ENCODE measurements around the gene E2F4. TPM values are rescaled to one million over a fixed set of nuclear protein-coding genes. Genes with fewer than 3 reads are reported as not detected.

The E2F4 gene
- polyA plus RNA-seq, 2 of the 4 experiments (the other 2 are of a cell fraction) = 65.1 to 66.6 TPM

- H3K27ac ChIP-seq = no peak overlapping the region
- H3K4me1 ChIP-seq = peaks cover 21% of the 10 kb centered on the region
- WGBS (ENCODE audit: missing lambda C conversion rate) = 83% methylated on average over 7 of the region's 7 CpGs
- H3K4me2 ChIP-seq = no peak overlapping the region
- DNase-seq (ENCODE audit: low read depth in 1 of 2, low spot score in 1 of 2) (no peak), ATAC-seq (no peak), FAIRE-seq (no peak)
- no peak overlapping the region for H3K4me3 ChIP-seq
- no peaks in the 10 kb centered on the region for H3K9me3 ChIP-seq
- TF ChIP-seq, protein P1, sequence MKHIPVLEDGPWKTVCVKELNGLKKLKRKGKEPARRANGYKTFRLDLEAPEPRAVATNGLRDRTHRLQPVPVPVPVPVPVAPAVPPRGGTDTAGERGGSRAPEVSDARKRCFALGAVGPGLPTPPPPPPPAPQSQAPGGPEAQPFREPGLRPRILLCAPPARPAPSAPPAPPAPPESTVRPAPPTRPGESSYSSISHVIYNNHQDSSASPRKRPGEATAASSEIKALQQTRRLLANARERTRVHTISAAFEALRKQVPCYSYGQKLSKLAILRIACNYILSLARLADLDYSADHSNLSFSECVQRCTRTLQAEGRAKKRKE (CRISPR knock-in tag; IDR thresholded peaks at IDR 0.05; ENCODE audit: low read depth) = no peak
- no peak for TF ChIP-seq POLR2A (IDR thresholded peaks at IDR 0.05; ENCODE audit: low read length)
- TF ChIP-seq HEYL (CRISPR knock-in tag; IDR thresholded peaks at IDR 0.05) = no peak
- no peak for TF ChIP-seq KDM5A (IDR thresholded peaks at IDR 0.05)
- no peak for TF ChIP-seq EP300 (IDR thresholded peaks at IDR 0.05)
- no peak for TF ChIP-seq JUN (IDR thresholded peaks at IDR 0.05)
- ChIA-PET POLR2A (interaction anchor here (1.0 kb wide), 1 partner anchor 13 kb away, joined by 5 read pairs; the partner anchor contains the start of gene NOL3), CTCF (interaction anchor here (0.8 to 16.0 kb wide), 15 partner anchors 11 to 289 kb away, joined by 3 to 314 read pairs (median 6); partner anchors contain the start of genes CES3, FBXL8, HSF4 and NOL3)
Observed at GRCh38 chr16:67157106-67157748, 34.7 kb upstream of the E2F4 start.

- no peak for DNase-seq (ENCODE audit: low read depth in 1 of 2, low spot score in 1 of 2)
- no peak for ATAC-seq
- Histone ChIP-seq H3K9me3 (no peaks in the 10 kb centered on the region), H3K27ac (no peak overlapping the region), H3K4me2 (peak overlapping the region; percentile 88; the same call in 2 of the 3 replicates), H3K4me1 (peaks cover 21% of the 10 kb centered on the region), H3K4me3 (no peak overlapping the region)
- 95% methylated on average over 7 of the region's 7 CpGs for WGBS (ENCODE audit: missing lambda C conversion rate)
- no peak for FAIRE-seq
- ChIA-PET POLR2A (interaction anchor here (0.5 to 1.0 kb wide), 3 partner anchors 12 to 201 kb away, joined by 4 to 6 read pairs (median 5); partner anchors contain the start of gene NOL3), CTCF (interaction anchor here (0.8 to 20.5 kb wide), 15 partner anchors 2 to 290 kb away, joined by 3 to 314 read pairs (median 10); partner anchors contain the start of genes B3GNT9, FBXL8, HSF4 and NOL3)
- TF ChIP-seq HES2 (IDR thresholded peaks at IDR 0.05) (no peak), EP300 (IDR thresholded peaks at IDR 0.05) (no peak)
- TF ChIP-seq, protein P2, sequence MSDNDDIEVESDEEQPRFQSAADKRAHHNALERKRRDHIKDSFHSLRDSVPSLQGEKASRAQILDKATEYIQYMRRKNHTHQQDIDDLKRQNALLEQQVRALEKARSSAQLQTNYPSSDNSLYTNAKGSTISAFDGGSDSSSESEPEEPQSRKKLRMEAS (IDR thresholded peaks at IDR 0.05) = no peak
Observed at GRCh38 chr16:67157892-67158635, 33.9 kb upstream of the E2F4 start.

GRCh38 chr16:67158637-67159600, 33.0 kb upstream of the E2F4 start:
- WGBS (ENCODE audit: missing lambda C conversion rate) = 17% methylated on average over 20 of the region's 34 CpGs
- Histone ChIP-seq H3K4me3 (peak overlapping the region; percentile 94), H3K9me3 (no peaks in the 10 kb centered on the region), H3K27ac (peak overlapping the region; percentile 86 to 90), H3K4me2 (peak overlapping the region; percentile 88), H3K4me1 (peaks cover 21% of the 10 kb centered on the region)
- peak; percentile 52 to 59 for DNase-seq (ENCODE audit: low read depth in 1 of 2, low spot score in 1 of 2)
- no peak for TF ChIP-seq HOXA7 (CRISPR knock-in tag; IDR thresholded peaks at IDR 0.05)
- no peak for TF ChIP-seq CBX2 (IDR thresholded peaks at IDR 0.05; ENCODE audit: borderline replicate concordance, low read depth)
- TF ChIP-seq NPAS2 (CRISPR knock-in tag; IDR thresholded peaks at IDR 0.05; ENCODE audit: borderline replicate concordance) = no peak
- no peak for TF ChIP-seq TFCP2L1 (CRISPR knock-in tag; IDR thresholded peaks at IDR 0.05)
- ChIA-PET POLR2A (interaction anchor here (0.6 to 3.0 kb wide), 3 partner anchors 11 to 563 kb away, joined by 5 to 46 read pairs (median 6); partner anchors contain the start of gene NOL3), CTCF (interaction anchor here (0.6 to 20.5 kb wide), 17 partner anchors 3 to 211 kb away, joined by 3 to 314 read pairs (median 4); partner anchors contain the start of genes B3GNT9, FBXL8, HSF4 and NOL3)
- no peak for FAIRE-seq
- peak in 1 of 2 experiments; percentile 51; a peak in 3 of 6 replicates for ATAC-seq

GRCh38 chr16:67161595-67162058, 30.3 kb upstream of the E2F4 start:
- H3K4me2 ChIP-seq = peak overlapping the region; percentile 88
- ATAC-seq (no peak), DNase-seq (ENCODE audit: low read depth in 1 of 2, low spot score in 1 of 2) (no peak), FAIRE-seq (no peak)
- 85% methylated on average over 25 of the region's 25 CpGs for WGBS (ENCODE audit: missing lambda C conversion rate)
- no peak overlapping the region for H3K27ac ChIP-seq
- H3K4me1 ChIP-seq = peaks cover 10% of the 10 kb centered on the region; the same call in 2 of the 3 replicates
- H3K9me3 ChIP-seq = no peaks in the 10 kb centered on the region
- TF ChIP-seq USF2 (IDR thresholded peaks at IDR 0.05) = no peak
- no peak for TF ChIP-seq ESRRA (IDR thresholded peaks at IDR 0.05; ENCODE audit: borderline replicate concordance, low read length)
- TF ChIP-seq RCOR1 (IDR thresholded peaks at IDR 0.05; ENCODE audit: low read depth, low read length) = no peak
- TF ChIP-seq ZC3H11A (IDR thresholded peaks at IDR 0.05) = no peak
- TF ChIP-seq TP53 (CRISPR knock-in tag; IDR thresholded peaks at IDR 0.05) = no peak
- TF ChIP-seq HOXA7 (CRISPR knock-in tag; IDR thresholded peaks at IDR 0.05) = no peak
- no peak for TF ChIP-seq HES2 (IDR thresholded peaks at IDR 0.05)
- no peak overlapping the region for H3K4me3 ChIP-seq
- ChIA-PET POLR2A (interaction anchor here (3.0 kb wide), 1 partner anchor 8 kb away, joined by 46 read pairs; the partner anchor contains the start of gene NOL3), CTCF (interaction anchor here (1.2 to 20.5 kb wide), 9 partner anchors 5 to 304 kb away, joined by 3 to 314 read pairs (median 7); partner anchors contain the start of genes B3GNT9, FBXL8, HSF4 and NOL3)
